HG03571 (cell line): ENCODE measurements around the gene RXRA.

Experiments
- ATAC-seq: cut with Tn5 transposase; IDR thresholded peaks from one replicate; pipeline ENCODE4 v1.9.1; 2021; ENCODE audit not compliant: unreplicated experiment

The RXRA gene

DNA sequence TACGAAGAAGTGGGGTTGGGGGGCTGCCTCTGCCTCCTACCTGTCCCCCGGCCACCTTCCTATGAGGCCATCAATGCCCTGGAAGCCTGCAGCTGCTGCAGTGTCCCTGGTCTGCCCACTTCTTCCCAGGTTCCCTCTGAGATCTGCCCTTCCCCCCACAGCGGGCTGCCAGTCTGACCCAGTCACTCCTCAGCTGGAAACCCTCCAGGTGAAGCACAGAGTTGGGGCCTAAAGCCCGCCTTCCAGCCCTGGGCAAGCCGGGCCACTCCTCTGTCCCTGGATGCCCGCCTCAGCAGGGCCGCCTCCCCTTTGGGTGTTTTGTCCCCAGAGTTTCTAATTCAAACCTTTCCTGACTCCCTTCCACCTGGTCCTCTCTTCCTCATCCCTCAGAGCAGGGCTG is 137.0 kb downstream of the RXRA start:
- no peak for ATAC-seq

DNA sequence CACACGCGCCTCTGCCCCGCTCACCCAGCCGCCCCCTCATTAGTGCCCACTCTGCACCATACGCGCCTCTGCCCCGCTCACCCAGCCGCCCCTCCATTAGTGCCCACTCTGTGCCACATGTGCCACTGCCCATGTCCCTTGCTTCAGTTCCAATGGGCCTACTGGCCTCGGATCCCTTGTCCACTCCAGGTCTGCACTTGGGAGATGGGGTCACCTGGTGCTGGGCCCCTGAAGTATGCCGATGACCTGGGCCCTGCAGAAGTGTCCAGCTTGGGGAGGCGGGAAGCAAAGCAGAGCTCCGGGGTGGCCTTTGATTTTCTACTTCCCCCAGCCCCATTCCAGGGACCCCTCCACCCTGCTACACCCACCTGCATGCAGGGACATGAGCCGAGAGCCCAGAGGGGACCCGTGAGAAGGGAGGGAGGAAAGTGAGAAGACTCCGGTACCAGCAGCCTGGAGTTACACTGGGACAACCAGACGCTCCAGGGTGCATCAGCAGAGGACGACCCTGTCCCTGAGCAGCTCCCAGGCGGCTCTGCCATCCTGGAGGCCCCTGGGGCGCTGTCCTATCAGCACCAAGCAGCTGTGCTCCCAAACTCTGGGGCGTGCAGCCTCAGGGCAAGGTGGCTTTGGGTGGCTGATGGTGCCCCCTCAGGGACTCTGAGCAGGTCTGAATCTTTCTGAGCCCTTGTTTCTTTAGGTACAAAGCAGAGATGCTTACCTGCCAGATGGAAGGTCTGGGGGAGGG is 140.8 kb downstream of the RXRA start:
- no peak for ATAC-seq

DNA sequence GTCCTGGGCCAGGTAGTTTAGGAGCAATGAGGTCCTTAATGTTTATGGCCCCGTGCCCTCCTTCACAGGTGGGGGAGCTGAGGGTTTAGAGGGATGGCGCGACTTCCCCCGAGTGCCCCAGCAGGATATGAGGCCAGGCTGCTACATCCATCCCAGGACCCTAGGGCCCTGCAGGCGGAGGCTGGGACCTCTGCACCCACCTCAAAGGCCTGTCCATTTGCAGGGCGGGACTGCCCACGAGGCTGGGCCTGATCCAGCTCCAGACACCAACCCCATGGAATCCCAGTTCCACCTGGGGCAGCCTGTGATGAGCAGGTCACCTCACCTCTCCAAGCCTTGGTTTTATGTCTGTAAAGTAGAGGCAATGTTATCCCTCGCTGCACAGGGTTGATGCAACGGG is 142.1 kb downstream of the RXRA start:
- ATAC-seq = no peak

DNA sequence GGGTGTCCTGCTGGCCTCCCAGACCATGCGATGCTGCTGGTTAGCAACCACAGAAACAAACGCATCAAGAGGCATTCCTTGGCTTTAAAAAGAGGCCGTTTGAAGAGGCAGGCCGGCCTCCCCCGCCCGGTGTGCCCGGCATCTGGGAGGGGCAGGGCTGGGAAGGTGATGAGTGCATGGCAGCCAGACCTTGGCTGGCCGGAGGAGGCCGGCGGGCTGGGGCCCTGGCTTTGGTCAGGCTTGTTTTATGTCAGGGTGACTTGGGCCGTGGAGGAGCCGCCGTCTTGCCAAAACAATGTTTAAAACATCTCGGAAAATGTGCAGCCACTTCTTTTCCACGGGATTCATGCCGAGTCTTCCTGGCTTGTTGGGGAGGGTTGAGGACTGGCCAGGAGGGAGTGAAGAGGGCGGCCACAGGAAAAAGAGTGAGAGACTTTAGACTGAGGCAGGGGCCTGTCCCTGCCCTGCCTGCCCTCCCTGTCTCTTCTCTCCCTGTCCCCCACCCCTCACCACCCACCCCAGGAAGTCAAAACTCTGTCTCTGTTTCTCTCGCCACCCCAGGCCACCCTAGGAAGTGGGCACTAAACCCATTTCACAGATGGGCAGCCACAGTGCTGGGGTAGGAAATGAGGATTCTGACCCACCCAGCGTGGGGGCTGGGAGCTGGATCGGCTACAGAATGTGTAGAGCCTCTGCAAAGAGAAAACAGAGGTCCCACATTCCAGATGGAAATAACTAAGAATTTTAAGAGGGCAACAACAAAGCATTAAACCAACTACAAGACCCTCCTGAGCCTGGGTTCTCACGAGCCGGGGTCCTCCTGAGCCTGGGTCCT is 143.0 kb downstream of the RXRA start:
- no peak for ATAC-seq

DNA sequence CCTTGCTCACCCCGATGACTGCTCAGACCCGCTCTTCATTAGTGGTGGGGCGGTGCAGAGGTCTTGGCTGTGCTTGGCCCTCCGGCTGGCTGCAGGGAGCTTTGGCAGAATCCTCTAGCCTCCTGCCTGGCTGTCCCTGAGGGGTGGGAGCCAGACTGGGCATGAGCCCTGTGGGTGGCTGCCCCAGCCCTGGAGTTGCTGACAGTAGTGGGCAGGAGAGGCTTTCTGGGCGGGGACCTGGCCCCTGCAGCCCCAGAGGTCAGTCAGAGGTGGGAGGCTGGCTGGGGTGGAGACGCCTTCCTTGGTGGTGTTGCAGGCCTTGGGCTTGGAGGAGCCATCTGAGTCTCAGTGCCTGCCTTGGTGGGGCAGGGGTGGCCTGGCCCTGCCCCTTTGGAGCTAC is 146.0 kb downstream of the RXRA start:
- no peak for ATAC-seq

DNA sequence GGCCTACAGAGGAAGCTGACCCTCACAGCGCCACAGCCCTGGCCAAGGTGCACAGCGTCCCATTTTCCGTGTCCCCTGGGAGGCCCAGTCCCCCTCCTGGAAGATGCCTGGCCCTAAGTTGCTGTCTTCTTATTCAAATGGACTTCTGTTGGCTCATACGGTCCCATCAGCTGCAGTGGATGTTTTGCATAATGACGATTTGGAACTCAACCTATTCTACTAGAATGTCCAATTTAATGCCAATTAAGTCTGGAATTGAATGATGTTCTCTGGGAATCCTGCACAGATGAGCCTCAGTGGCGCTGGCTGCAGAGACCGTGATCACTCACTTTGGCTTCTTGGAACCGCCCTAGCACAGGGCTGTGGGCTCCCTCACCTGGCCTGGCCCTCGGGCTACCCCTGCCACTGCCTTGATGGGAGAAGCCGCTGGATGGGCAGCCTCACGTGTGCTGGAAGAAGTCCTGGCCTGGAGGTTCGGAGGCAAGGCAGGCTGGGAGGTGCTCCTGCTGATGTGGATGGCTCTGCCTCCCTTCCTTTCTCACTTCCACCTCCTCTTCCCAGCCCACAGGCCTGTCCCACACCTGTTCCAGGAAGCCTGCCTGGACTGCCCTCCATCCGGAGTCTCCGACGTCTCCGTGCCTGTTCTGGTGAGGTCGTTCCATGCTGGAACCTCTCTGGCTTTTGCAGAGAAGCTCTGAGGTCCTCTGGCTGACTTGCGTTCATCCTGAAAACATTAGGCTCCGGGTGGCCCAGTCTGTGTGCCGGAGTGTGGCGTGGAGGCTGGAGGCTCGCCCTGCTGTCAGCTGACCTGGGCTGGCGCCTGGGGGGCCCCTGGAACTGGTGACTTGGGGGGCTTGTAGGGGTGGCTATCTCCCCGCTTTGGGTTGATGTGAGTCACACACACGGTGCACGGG is 147.1 kb downstream of the RXRA start:
- no peak for ATAC-seq

DNA sequence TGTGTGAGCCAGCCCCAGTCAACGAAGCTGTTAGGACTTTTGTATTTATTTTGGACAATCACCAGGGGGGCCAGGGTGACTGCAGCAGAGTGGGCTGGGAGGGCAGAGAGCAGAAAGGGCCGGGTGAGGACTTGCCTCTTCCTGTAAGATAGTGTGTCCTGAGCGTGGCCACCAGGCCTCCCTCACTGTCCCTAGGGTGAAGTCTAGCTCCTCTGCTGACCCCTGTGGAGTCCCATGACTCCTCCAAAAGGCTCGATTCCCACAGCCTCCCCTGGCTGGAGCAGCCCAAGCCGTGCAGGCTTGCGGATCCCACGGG is 147.8 kb downstream of the RXRA start:
- ATAC-seq = no peak

DNA sequence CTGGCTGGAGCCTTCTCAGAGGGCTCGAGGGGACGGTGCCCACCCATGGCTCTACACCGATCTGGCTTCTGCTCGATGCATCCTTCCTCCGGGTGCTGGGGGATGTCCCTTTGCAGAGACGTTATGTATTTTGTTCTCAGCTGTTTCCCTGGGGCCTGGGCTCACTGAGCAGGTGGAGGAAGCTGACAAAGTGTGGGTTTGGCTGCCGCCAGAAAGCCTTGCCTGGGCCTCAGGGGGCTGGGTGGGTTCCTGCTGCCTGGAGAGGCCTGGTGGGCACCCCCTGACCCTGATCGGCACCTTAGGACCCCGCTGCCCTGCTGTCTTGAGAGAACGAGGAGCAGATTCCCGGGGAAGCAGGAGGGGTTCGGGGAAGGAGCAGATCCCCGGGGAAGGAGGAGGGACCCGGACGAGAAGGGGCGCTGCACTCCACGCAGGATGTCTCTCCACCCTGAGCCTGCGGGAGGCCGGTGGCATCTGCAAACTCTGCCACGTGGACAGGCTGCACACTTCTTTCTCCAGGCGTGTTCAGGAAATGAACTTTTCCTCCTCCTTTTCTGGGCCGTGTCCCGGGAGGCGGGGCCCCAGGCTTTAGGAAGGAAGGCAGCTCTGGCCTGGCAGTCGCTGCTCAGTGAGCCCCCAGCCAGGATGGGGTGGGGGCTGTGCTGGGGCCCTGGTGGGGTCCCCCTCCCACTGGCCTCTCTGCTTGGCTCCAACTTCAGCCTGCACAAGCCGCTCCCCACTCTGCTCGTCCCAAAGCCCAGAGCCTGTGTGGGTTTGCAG is 148.9 kb downstream of the RXRA start:
- no peak for ATAC-seq

DNA sequence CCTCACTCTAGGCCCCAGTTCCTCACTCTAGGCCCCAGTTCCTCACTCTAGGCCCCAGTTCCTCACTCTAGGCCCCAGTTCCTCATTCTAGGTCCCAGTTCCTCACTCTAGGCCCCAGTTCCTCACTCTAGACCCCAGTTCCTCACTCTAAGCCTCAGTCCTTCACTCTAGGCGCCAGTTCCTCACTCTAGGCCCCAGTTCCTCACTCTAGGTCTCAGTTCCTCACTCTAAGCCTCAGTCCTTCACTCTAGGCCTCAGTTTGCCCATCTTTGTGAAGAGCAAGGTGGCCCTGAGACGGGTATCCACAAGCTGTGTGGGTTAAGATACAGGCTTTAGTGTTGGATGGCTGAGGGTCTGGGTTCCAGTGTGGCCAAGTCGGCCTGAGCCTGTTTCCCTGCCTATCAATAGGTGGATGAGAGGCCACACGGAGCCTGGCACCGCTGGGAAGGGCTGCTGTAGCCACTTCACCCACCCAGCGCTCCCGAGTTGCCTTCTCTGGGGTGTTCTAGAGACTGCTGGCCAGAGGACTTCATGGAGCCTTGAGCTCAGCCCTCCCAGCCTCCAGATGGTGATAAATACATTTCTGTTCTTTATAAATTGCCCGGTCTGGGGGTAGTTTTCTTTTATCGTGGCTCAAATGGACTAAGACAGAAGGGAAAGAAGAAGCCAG is 150.2 kb downstream of the RXRA start:
- ATAC-seq = no peak

DNA sequence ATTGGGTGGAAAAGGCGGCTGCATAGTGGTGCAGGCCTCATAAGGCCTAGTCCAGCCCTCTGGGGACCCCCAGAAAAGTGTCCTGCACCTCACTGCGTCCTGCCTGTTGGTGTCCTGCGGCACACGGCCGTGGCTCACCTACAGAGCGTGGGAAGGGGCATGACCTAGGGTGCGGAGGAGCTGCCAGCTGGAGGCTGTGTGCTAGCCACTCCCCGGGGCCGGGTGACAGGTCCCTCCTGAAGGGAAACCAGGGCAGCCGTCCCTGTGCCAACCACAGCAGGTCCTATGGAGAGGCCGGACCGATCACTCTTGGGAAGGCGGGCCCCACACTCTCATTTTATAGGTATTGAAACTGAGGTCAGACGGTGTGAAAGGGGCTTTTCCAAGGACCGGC is 150.7 kb downstream of the RXRA start:
- ATAC-seq = no peak

DNA sequence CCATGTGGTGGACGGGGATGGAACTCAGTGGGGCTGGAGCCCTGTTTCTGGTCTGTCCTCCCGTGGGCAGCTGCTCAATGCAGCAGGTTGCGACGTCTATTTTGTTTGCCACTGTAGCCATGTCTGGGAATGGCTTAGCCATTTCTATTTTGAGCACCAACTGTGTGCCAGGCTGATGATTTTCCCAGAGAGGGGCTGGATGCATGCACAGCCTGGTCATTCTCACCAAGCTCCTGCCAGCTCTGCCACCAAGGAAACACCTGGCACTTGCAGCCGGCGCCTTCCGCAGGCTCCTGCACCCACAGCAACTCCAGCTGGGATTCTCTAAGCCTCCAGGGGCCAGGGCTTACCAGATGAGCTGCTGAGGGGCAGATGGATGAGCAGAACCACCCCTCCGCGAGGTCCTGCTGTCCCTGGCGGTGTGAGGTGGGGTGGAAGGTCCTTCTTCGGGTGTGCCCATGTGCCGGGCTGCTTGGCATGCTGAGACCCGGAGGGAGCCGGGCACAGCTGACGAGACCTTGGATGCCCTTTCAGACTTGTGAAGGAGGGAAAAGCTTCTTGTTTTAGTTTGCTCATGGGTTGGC is 151.2 kb downstream of the RXRA start:
- ATAC-seq = no peak

DNA sequence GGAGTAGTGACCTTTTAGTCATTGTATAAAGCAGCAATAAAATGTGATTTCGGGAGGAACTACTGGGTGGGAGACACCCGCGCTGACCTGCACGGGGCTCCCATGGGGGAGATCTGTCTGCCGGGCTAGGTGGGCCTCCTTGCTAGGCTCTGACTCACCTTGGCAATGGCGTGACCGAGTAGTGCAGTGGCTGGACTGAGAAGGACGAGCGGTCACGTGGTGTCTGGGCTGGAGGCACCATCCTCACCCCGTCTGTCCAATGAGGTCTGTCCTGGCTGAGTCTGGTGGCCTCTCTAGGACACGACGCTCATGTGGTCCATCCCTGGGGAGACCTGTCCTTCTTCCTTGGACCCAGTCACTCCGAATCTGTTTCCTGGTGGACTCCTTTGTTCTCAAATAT is 151.7 kb downstream of the RXRA start:
- ATAC-seq = no peak

DNA sequence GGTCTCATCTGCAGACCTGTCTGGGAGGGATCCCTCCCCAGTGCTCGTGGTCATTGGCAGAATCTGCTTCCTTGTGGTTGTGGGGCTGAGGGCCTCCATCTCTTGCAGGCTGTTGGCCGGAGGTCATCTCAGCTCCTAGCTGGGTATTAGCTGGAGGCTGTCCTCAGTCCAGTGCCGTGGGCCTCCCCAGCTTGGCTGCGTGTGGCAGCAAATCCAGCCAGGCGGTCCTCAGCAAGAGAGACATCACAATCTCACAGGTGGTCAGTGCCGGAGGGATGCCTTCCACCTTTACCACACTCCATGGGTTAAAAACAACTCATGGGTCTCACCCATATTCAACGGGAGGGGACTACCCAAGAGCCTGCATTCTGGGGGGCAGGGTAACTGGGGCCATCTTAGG is 155.5 kb downstream of the RXRA start:
- ATAC-seq = no peak

DNA sequence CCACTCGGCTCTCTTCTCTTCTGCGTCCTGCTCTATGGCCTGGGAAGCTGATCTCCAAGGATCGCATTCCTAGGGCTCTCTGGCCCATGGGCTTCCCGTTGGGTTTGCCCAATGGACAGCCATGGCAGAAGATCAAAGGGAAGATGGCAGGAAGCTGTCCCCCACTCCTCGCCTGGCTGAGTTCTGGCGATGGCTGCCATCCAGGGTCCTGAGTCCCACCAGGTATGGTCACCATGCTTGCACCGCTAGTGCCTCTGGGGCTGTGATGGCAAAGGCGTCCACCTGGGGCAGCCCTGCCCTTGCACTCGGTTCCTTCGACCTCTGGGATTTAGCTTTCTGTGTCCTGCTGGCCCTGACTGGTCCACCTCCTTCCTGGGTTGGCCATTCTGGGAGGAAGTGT is 156.0 kb downstream of the RXRA start:
- no peak for ATAC-seq

DNA sequence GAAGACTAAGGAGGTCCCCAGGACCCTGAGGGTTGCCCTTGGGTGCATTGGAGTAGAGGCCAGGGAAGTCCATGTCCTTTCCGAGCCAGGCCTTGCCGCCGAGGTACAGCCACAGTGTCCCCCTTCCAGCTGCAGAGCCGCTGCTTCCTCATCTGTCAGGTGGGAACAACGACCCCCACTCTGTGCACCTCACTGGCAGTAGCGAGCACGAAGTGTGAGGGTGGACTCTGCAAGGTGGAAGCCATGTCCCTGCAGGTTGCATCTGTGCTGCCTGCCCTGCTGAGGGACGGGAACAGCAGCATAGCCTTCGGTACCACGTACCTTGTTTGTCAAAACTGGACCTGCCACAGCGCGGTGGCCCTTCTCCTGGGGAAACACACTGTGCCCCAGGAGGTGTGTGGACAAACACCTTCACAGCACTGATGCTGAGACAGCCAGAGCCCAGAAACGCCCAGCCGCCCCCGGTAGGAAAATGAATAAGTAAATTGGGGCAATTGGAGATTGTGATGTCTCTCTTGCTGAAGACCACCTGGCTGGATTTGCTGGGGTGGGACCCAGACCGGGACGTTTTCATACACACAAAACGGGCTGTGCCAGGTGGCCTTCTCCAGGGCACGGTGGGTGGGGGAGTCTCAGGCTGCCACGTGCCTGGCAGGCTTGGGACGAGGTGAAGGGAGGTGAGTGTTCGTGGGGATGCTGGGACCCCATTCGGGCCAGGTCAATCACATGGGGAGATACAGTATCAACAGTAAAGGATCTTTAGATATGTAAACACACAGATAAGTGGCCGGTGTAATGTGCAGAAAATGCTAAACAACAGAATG is 157.3 kb downstream of the RXRA start:
- no peak for ATAC-seq

DNA sequence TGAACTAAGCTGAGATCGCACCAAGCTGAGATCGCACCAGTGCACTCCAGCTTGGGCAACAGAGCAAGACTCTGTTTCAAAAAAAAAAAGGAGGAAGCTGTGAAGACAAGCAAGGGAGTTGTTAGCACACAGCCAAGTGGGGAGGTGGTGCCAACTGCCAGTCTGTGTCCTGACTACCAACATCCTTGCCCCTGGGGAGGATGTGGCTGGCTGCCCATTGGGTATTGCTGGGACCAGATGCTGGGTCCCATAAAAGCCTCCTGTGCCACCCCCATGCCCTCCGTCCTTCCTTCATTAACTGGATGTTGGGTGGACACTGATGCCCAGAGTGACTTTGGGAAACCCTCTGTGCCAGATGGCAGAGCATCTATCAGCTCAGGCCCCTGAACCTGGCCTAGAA is 158.2 kb downstream of the RXRA start:
- ATAC-seq = no peak

DNA sequence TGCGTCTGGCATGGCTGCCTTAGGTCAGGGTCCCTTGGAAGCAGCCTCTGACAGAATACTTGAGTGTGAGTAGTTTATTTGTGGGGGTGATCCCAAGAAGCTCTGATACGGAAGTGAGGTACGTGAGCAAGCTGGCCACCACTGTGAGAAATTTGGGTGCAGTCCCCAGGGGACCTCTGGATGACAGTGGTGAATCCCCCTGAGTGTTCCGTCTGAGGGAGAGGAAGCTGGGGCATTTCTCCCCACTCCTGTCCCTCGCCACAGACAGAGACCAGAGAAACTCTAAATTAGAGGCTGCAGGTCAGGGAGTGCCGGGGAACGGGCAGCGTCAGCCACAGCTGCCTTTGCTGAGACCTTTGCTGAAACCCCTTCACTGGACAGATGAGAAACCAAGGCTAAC is 159.4 kb downstream of the RXRA start:
- ATAC-seq = no peak

DNA sequence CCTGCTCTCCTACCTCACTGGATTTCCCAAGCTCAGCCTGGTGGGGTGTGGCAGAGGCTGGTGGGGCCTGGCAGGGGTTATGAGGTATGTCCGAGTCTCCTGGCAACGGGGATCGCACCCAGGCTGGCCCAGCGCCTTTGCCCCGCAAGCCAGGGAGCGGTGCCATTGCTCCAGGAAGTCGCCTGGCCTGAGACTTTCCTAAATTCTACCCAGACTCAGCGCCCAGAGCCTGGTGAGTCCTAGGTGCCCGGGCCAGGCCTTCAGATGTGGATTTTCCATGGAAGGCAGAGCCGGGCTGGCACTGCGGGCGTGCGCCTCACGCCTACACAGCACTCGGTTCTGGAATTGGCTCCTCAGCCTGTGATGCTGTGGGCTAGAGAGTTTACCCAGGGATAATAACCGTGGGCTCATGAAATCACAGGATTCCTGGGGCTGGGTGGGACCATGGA is 159.9 kb downstream of the RXRA start:
- no peak for ATAC-seq

DNA sequence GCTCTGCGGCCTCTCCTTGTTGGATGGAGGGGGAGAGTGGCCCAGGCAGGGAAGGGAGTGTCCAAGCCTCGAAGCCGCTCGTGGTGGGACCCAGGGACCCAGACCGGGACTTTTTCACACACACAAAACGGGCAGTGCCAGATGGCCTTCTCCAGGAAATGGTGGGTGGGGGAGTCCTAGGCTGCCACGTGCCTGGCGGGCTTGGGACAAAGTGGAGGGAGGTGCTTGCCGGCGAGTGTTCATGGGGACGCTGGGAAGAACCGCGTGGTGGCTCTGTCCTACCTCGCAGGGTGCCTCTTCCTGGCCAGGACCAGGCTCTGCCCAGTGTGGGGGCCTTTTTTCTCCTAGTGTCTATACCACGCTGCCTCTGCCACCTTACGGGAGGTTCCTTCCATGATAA is 160.3 kb downstream of the RXRA start:
- ATAC-seq = no peak
